HepG2 (cell line): Measurements from ENCODE around the gene NUP155. TPM values are rescaled to one million over a fixed set of nuclear protein-coding genes. Genes with fewer than 3 reads are reported as not detected.
"Not testable (repeated sequence)": the region's sequence is repeated elsewhere in the genome, so short reads cannot be mapped to it uniquely, and the experiment has no call there.

Experiments
- ATF1 ChIP-seq: IDR thresholded peaks from 2 replicates; pipeline ENCODE4 v1.6.1; 2016; ENCODE audit warnings: mild to moderate bottlenecking, control low read depth
- ATF4 ChIP-seq, 2 experiments: fragments of 450-650 bp in 1 of 2; sonication (generic) in 1 of 2; formaldehyde crosslinking; IDR thresholded peaks; 2 replicates each; pipeline versions ENCODE4 v1.5.0 to v1.8.0; 2020 to 2022; ENCODE audit warnings: mild to moderate bottlenecking in 1 of 2, missing genetic modification reagents in 1 of 2
- CBX5 ChIP-seq: sonication (generic); formaldehyde crosslinking; IDR thresholded peaks from 2 replicates; pipeline ENCODE4 v1.4.0; 2020; ENCODE audit warnings: missing genetic modification reagents, borderline replicate concordance
- CREM ChIP-seq, 2 experiments: sonication (generic) in 1 of 2; formaldehyde crosslinking in 1 of 2; IDR thresholded peaks; 2 replicates each; pipeline versions ENCODE4 v1.4.0 to v1.6.1; 2016 to 2020; ENCODE audit warnings: antibody characterized with exemption in 1 of 2, mild to moderate bottlenecking in 1 of 2, missing genetic modification reagents in 1 of 2
- FOXA3 ChIP-seq: IDR thresholded peaks from 2 replicates; pipeline ENCODE4 v1.6.1; 2016; ENCODE audit warnings: missing genetic modification reagents, missing compliant biosample characterization
- FOXC1 ChIP-seq: sonication (generic); formaldehyde crosslinking; IDR thresholded peaks from 2 replicates; pipeline ENCODE4 v1.8.0; 2022; ENCODE audit warnings: mild to moderate bottlenecking, missing genetic modification reagents, borderline replicate concordance
- GABPB1 ChIP-seq: IDR thresholded peaks from 2 replicates; pipeline ENCODE4 v1.6.1; 2016; ENCODE audit warnings: mild to moderate bottlenecking, missing genetic modification reagents, moderate library complexity, missing compliant biosample characterization
- HDAC1 ChIP-seq: sonication (generic); formaldehyde crosslinking; IDR thresholded peaks from 2 replicates; pipeline ENCODE4 v1.5.1; 2020; ENCODE audit warnings: mild to moderate bottlenecking, missing genetic modification reagents
- HOMEZ ChIP-seq: IDR thresholded peaks from 2 replicates; pipeline ENCODE4 v1.6.1; 2016; ENCODE audit warnings: low read depth
- LCORL ChIP-seq, 2 experiments: fragments of 450-650 bp in 1 of 2; sonication (generic) in 1 of 2; formaldehyde crosslinking in 1 of 2; IDR thresholded peaks; 2 replicates each; pipeline versions ENCODE4 v1.5.0 to v1.6.1; 2017 to 2020; ENCODE audit warnings: antibody characterized with exemption in 1 of 2, missing genetic modification reagents in 1 of 2
- MTA1 ChIP-seq: sonication (generic); formaldehyde crosslinking; IDR thresholded peaks from 2 replicates; pipeline ENCODE4 v1.4.0; 2020; ENCODE audit warnings: missing genetic modification reagents, mild to moderate bottlenecking, borderline replicate concordance
- MYNN ChIP-seq: sonication (generic); formaldehyde crosslinking; IDR thresholded peaks from 2 replicates; pipeline ENCODE4 v1.4.0; 2020; ENCODE audit warnings: mild to moderate bottlenecking, low read depth, missing genetic modification reagents
- MYPOP ChIP-seq: sonication (generic); formaldehyde crosslinking; IDR thresholded peaks from 2 replicates; pipeline ENCODE4 v1.8.1; 2023; ENCODE audit warnings: mild to moderate bottlenecking, moderate library complexity, missing genetic modification reagents
- NONO ChIP-seq, 2 experiments: fragments of 450-650 bp in 1 of 2; sonication (generic) in 1 of 2; formaldehyde crosslinking in 1 of 2; IDR thresholded peaks in 1 of 2; conservative IDR thresholded peaks in 1 of 2; 2 replicates each; pipeline versions ENCODE4 v1.6.1 to v1.8.0; 2017 to 2022; ENCODE audit warnings: mild to moderate bottlenecking in 1 of 2, missing genetic modification reagents in 1 of 2, moderate library complexity in 1 of 2
- NR2C2 ChIP-seq: sonication (generic); formaldehyde crosslinking; IDR thresholded peaks from 2 replicates; pipeline ENCODE4 v1.4.0; 2020; ENCODE audit warnings: missing genetic modification reagents, mild to moderate bottlenecking, moderate library complexity, borderline replicate concordance
- PHF20 ChIP-seq: sonication (generic); formaldehyde crosslinking; IDR thresholded peaks from 2 replicates; pipeline ENCODE4 v1.5.0; 2020; ENCODE audit warnings: mild to moderate bottlenecking, missing genetic modification reagents
- SAP130 ChIP-seq: IDR thresholded peaks from 2 replicates; pipeline ENCODE4 v1.6.1; 2016; ENCODE audit warnings: low read depth
- SMAD3 ChIP-seq: sonication (generic); formaldehyde crosslinking; IDR thresholded peaks from 2 replicates; pipeline ENCODE4 v1.4.0; 2020; ENCODE audit warnings: missing genetic modification reagents
- SPEN ChIP-seq: sonication (generic); formaldehyde crosslinking; IDR thresholded peaks from 2 replicates; pipeline ENCODE4 v1.5.1; 2020; ENCODE audit warnings: low read depth, mild to moderate bottlenecking, missing genetic modification reagents
- TBL1XR1 ChIP-seq: fragments of 150-350 bp; IDR thresholded peaks from 2 replicates; pipeline ENCODE4 v1.6.1; 2014; ENCODE audit warnings: borderline replicate concordance, low read length; ENCODE audit not compliant: partially characterized antibody
- XRCC5 ChIP-seq: fragments of 200-400 bp; formaldehyde crosslinking; optimal IDR thresholded peaks from 2 replicates; pipeline ENCODE3; 2017; ENCODE audit warnings: mild to moderate bottlenecking, low read length
- ZNF256 ChIP-seq: sonication (generic); formaldehyde crosslinking; conservative IDR thresholded peaks from 2 replicates; pipeline ENCODE4 v1.4.0; 2020; ENCODE audit warnings: missing genetic modification reagents
- ZNF331 ChIP-seq: sonication (generic); formaldehyde crosslinking; IDR thresholded peaks from 2 replicates; pipeline ENCODE4 v1.4.0; 2020; ENCODE audit warnings: missing genetic modification reagents
- ZNF335 ChIP-seq: sonication (generic); formaldehyde crosslinking; IDR thresholded peaks from 2 replicates; pipeline ENCODE4 v1.4.0; 2020; ENCODE audit warnings: missing genetic modification reagents
- ZNF761 ChIP-seq: sonication (generic); formaldehyde crosslinking; conservative IDR thresholded peaks from 2 replicates; pipeline ENCODE4 v1.4.0; 2020; ENCODE audit warnings: mild to moderate bottlenecking, missing genetic modification reagents
- ZNF883 ChIP-seq: sonication (generic); formaldehyde crosslinking; IDR thresholded peaks from 2 replicates; pipeline ENCODE4 v1.5.1; 2020; ENCODE audit warnings: mild to moderate bottlenecking, missing genetic modification reagents; ENCODE audit errors: not compliant biosample characterization
- ZSCAN29 ChIP-seq: sonication (generic); formaldehyde crosslinking; conservative IDR thresholded peaks from 2 replicates; pipeline ENCODE4 v1.4.0; 2020; ENCODE audit warnings: mild to moderate bottlenecking, missing genetic modification reagents
- polyA plus RNA-seq, 8 experiments: library from polyadenylated mRNA; depleted of rRNA in 3 of 8; stranded (reverse) in 7 of 8; unstranded in 1 of 8; fragments of >200 nt; fragmentation: Illumina TruSeq in 4 of 8; extraction: Trizol in 4 of 8; gene quantifications; 2 replicates each; pipeline versions ENCODE4 v1.2.1 to v1.2.3, GENCODE V29; 2011 to 2016; ENCODE audit warnings: low read depth in 4 of 8, missing spikeins in 1 of 8, mixed read lengths in 1 of 8; ENCODE audit not compliant: insufficient read depth in 1 of 8
- total RNA-seq, 5 experiments: library from RNA; depleted of rRNA; stranded (reverse); fragments of >200 nt; fragmentation: Illumina TruSeq; extraction: Trizol; gene quantifications; 2 replicates each; pipeline ENCODE4 v1.2.3, GENCODE V29; 2016; ENCODE audit warnings: low read depth in 1 of 5

Gene NUP155
- total and polyA plus RNA-seq, 2 of the 13 experiments (the other 11 are each of a cell fraction or from before 2014, with no cell fraction given), result 13.0 to 57.4 TPM

- TF ChIP-seq CREM (IDR thresholded peaks at IDR 0.05) (peak; percentile 68), GABPB1 (peak; percentile 96), ZNF256 (CRISPR knock-in tag) (peak; percentile 73; the same call in 1 of the 2 replicates), FOXA3 (CRISPR knock-in tag) (peak; percentile 51), HOMEZ (peak; percentile 66; the same call in 1 of the 2 replicates), XRCC5 (peak; percentile 28), NR2C2 (CRISPR knock-in tag) (peak; percentile 73), TBL1XR1 (peak; percentile 26), CBX5 (peak; percentile 68; the same call in 1 of the 2 replicates), MYPOP (CRISPR knock-in tag) (peak; percentile 38; the same call in 1 of the 2 replicates), ZNF883 (peak; percentile 52), ZNF331 (CRISPR knock-in tag) (peak; percentile 75), NONO (CRISPR knock-in tag; conservative IDR thresholded peaks at IDR 0.05) (peak; percentile 83), LCORL (CRISPR knock-in tag; IDR thresholded peaks at IDR 0.05) (peak; percentile 69; the same call in 1 of the 2 replicates), ATF4 (CRISPR knock-in tag; IDR thresholded peaks at IDR 0.05) (0 out of 4 replicates have a peak, but pooled peaks of 1 of the 2 experiments have one; percentile 1), FOXC1 (peak; percentile 80; the same call in 1 of the 2 replicates), ATF1 (peak; percentile 78), MYNN (CRISPR knock-in tag) (peak; percentile 64; the same call in 1 of the 2 replicates), ZNF335 (CRISPR knock-in tag) (peak; percentile 51; the same call in 1 of the 2 replicates), ZNF761 (CRISPR knock-in tag) (peak; percentile 80), ZSCAN29 (CRISPR knock-in tag) (0 out of 2 replicates have a peak, but pooled peaks have one; percentile 52), SAP130 (CRISPR knock-in tag) (peak; percentile 92), SPEN (peak; percentile 96), PHF20 (CRISPR knock-in tag) (peak; percentile 97), HDAC1 (CRISPR knock-in tag) (peak; percentile 91), MTA1 (CRISPR knock-in tag) (0 out of 2 replicates have a peak, but pooled peaks have one; percentile 43), SMAD3 (CRISPR knock-in tag) (peak; percentile 79; the same call in 1 of the 2 replicates)
- not testable (repeated sequence) for TF ChIP-seq CREM (CRISPR knock-in tag; IDR thresholded peaks at IDR 0.05); NONO (IDR thresholded peaks at IDR 0.05); LCORL (IDR thresholded peaks at IDR 0.05)
These were observed 8.3 kb upstream of the NUP155 start, which contains the start of gene WDR70 (continued) for GRCh38 chr5:37379100-37379628.
